Activated CD8-positive, alpha-beta memory T cell treated with anti-CD3 and anti-CD28 coated beads, Interleukin-2, amount 10 ng/mL, durations not matched to agents 7 days and 5 days (primary cell): Measurements from ENCODE around the gene DDX51. TPM values are rescaled to one million over a fixed set of nuclear protein-coding genes. Genes with fewer than 3 reads are reported as not detected.

Experiments used
- ATAC-seq: fragments of 150-1000 bp; cut with Tn5 transposase; one replicate; pipeline ENCODE4 v1.10.0; 2021; ENCODE audit warnings: moderate library complexity
- CTCF ChIA-PET: fragments of 350-600 bp; sonication (Branson Sonifier 250); formaldehyde crosslinking; loops from one replicate; lab custom pipeline; 2021; ENCODE audit warnings: antibody characterized with exemption; lab: Charles Lee
- DNase-seq: peaks from one replicate; pipeline ENCODE4 v3.0.0-alpha.2; 2020
- H3K27ac Mint-ChIP-seq: one replicate; pipeline ENCODE4 v1.8.0; 2021; ENCODE audit warnings: mild to moderate bottlenecking, mixed read lengths
- H3K27me3 Mint-ChIP-seq: one replicate; pipeline ENCODE4 v1.8.0; 2021; ENCODE audit warnings: mixed read lengths
- H3K36me3 Mint-ChIP-seq: one replicate; pipeline ENCODE4 v1.8.0; 2021; ENCODE audit warnings: mild to moderate bottlenecking, mixed read lengths
- H3K4me1 Mint-ChIP-seq: one replicate; pipeline ENCODE4 v1.8.0; 2021; ENCODE audit warnings: mixed read lengths
- H3K4me3 Mint-ChIP-seq: one replicate; pipeline ENCODE4 v1.8.0; 2021; ENCODE audit warnings: mild to moderate bottlenecking, moderate library complexity, mixed read lengths
- H3K9me3 Mint-ChIP-seq: one replicate; pipeline ENCODE4 v1.8.0; 2022; ENCODE audit warnings: low read depth, mixed read lengths
- total RNA-seq, 2 experiments: library from RNA; stranded (reverse); gene quantifications; one replicate each; pipeline ENCODE4 v1.2.3, GENCODE V29; 2021

The DDX51 gene
- total RNA-seq, 2 experiments from 2014 or later, result 24.4 to 30.5 TPM

DNA sequence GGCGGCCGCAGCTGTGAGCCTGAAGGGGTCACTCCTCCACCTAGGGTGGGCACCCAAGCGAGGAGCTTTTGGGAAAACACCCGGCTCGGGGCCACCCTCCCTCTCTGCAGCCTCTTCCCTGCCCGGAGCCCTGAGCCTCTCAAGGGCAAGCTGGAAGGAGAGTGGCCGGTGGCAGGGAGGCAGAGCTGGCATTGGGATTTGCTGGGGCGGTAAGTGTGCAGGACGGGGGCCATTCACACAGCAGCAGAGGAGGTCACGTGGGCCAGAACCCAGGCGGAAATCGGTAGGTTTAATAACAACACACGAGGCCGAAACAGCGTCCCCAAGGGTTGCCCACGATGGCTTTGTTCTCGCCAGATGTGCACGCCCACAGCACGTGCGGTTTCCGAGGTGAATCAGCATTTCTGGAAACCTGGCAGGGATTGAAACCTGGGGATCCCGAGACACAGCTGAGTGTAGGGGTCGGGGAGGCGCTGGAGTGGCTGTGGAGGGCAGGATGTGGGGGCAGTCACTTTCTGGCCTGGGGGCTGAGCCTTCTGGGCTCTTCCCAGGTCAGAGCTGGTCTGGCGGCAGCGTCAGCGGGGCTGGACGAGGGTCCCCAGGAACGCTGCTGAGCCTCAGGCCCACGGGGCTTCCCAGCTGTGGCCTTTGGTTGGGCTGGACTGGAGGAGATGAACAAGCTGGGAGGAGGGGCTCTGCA, 23.6 kb upstream of the DDX51 start:
- Mint-ChIP-seq H3K4me3 (no peak overlapping the region), H3K9me3 (peaks cover 7% of the 10 kb centered on the region), H3K27me3 (peaks cover 7% of the 10 kb centered on the region), H3K36me3 (no peaks in the 10 kb centered on the region), H3K27ac (no peak overlapping the region), H3K4me1 (peaks cover 13% of the 10 kb centered on the region)
- CTCF ChIA-PET, result interaction anchor here (1.5 to 1.8 kb wide), 2 partner anchors 14 to 22 kb away, joined by 3 to 4 read pairs; no protein-coding TSS in a partner anchor
- ATAC-seq (no peak), DNase-seq (no peak)

DNA sequence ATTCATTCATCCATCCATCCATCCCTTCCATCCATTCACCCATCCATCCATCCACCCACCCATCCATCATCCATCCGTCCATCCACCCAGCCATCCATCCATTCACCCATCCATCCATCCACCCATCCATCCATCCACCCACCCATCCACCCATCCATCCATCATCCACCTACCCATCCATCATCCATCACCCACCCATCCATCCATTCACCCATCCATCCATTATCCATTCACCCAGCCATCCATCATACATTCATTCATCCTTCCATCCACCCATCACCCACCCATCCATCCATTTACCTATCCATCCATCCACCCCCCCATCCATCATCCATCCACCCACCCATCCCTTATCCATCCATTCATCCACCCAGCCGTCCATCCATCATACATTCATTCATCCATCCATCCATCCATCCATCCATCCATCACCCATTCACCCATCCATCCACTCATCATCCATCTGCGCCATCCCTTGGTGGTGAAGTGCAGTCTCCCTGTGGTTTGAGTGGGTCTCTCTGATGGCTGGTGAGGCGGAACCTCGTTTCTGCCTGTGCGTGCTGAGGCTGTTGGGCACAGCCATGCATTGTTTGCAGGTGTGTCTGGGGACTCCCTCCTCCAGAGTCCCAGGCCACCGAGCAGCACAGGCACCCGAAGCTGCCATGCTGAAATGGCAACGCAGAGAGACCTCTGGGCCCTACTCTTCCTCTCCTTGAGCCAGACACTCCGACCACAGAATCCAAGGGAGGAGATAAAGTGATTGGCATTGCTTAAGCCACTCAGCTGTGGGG, 22.9 kb upstream of the DDX51 start:
- ATAC-seq, result no peak
- peaks cover 9% of the 10 kb centered on the region for H3K4me1 Mint-ChIP-seq
- CTCF ChIA-PET, result interaction anchor here (1.5 to 1.8 kb wide), 2 partner anchors 13 to 22 kb away, joined by 3 to 4 read pairs; no protein-coding TSS in a partner anchor
- no peak overlapping the region for H3K4me3 Mint-ChIP-seq
- H3K27me3 Mint-ChIP-seq, result peaks cover 3% of the 10 kb centered on the region
- peaks cover 7% of the 10 kb centered on the region for H3K9me3 Mint-ChIP-seq
- H3K27ac Mint-ChIP-seq, result no peak overlapping the region
- no peak for DNase-seq
- no peaks in the 10 kb centered on the region for H3K36me3 Mint-ChIP-seq

DNA sequence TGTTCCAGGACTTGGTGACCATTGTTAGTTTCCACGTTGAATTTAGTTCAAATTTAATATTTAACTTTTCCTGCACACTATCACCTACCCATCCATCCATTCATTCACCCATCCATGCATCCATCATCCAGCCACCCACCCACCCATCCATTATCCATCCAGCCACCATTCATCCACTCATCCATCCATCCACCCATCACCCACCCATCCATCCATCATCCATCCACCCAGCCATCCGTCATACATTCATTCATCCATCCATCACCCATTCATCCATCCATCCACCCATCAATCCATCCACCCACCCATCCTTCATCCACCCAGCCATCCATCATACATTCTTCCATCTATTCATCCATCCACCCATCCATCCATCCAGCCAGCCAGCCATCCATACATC, 22.0 kb upstream of the DDX51 start:
- no peak overlapping the region for H3K4me3 Mint-ChIP-seq
- H3K27ac Mint-ChIP-seq, result no peak overlapping the region
- peaks cover 3% of the 10 kb centered on the region for H3K27me3 Mint-ChIP-seq
- no peaks in the 10 kb centered on the region for H3K36me3 Mint-ChIP-seq
- CTCF ChIA-PET, result no interaction called here
- H3K9me3 Mint-ChIP-seq, result peaks cover 7% of the 10 kb centered on the region
- DNase-seq (no peak), ATAC-seq (no peak)
- peaks cover 9% of the 10 kb centered on the region for H3K4me1 Mint-ChIP-seq

DNA sequence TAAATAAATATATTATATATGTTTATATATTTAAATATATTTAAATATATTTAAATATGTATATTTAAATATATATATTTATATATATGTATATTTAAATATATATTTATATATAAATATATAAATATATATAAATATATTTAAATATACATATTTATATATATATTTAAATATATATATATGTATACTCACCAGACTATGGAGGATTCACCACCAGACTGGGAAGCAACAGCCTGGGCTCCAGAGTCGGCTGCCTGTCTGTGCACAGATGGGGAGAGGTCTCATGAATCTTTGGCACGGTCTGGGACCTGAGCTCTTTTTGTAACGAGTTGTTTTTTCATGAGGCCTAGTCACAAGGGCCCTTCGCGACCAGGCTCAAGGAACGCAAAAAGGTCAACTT, 21.5 kb upstream of the DDX51 start:
- no peak for ATAC-seq

DNA sequence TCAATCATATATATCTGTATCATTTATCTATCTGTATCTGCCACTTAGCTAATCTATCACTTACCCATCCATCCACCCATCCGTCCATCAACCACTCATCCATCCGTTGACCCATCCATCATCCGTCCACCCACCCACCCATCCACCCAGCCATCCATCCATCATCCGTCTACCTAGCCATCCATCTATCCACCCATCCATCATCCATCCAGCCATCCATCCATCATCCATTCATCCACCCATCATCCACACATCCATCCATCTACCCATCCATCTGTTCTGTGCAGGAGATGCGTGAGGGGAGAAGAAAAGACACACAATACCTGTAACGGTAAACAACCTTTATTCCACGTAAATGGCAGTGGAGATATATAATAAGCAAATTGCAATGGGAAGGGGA, 20.3 kb upstream of the DDX51 start:
- no peak overlapping the region for H3K27ac Mint-ChIP-seq
- H3K27me3 Mint-ChIP-seq, result peaks cover 3% of the 10 kb centered on the region
- CTCF ChIA-PET, result no interaction called here
- peaks cover 9% of the 10 kb centered on the region for H3K4me1 Mint-ChIP-seq
- H3K36me3 Mint-ChIP-seq, result no peaks in the 10 kb centered on the region
- H3K9me3 Mint-ChIP-seq, result peaks cover 7% of the 10 kb centered on the region
- no peak overlapping the region for H3K4me3 Mint-ChIP-seq
- ATAC-seq (no peak), DNase-seq (no peak)

More for the DNA sequence above, 21.5 kb upstream of the DDX51 start:
- Mint-ChIP-seq H3K4me3 (no peak overlapping the region), H3K9me3 (peaks cover 7% of the 10 kb centered on the region), H3K27me3 (peaks cover 3% of the 10 kb centered on the region), H3K4me1 (peaks cover 9% of the 10 kb centered on the region), H3K36me3 (no peaks in the 10 kb centered on the region), H3K27ac (no peak overlapping the region)
- CTCF ChIA-PET, result no interaction called here
- DNase-seq, result no peak

DNA sequence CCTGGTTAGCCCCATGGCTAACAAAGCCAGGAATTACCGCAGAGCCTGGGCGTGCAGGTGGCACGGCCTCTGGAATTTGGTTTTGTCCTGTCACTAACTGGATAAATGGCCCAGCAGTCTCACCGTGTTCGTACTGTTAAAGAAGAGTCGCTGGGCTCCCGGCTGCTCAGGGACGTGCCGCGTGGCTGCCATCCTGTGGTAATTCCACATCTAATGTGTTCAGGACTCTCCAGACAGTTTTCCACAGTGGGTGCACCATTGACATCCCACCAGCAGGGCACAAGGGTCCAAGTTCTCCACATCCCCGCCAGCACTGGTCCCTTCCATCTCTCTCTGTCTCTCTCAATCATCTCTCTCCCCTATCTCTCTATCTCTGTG, 19.8 kb upstream of the DDX51 start:
- Mint-ChIP-seq H3K4me3 (no peak overlapping the region), H3K9me3 (peaks cover 7% of the 10 kb centered on the region), H3K36me3 (no peaks in the 10 kb centered on the region), H3K27ac (no peak overlapping the region), H3K27me3 (peaks cover 3% of the 10 kb centered on the region), H3K4me1 (peaks cover 9% of the 10 kb centered on the region)
- DNase-seq (no peak), ATAC-seq (no peak)
- CTCF ChIA-PET, result no interaction called here

DNA sequence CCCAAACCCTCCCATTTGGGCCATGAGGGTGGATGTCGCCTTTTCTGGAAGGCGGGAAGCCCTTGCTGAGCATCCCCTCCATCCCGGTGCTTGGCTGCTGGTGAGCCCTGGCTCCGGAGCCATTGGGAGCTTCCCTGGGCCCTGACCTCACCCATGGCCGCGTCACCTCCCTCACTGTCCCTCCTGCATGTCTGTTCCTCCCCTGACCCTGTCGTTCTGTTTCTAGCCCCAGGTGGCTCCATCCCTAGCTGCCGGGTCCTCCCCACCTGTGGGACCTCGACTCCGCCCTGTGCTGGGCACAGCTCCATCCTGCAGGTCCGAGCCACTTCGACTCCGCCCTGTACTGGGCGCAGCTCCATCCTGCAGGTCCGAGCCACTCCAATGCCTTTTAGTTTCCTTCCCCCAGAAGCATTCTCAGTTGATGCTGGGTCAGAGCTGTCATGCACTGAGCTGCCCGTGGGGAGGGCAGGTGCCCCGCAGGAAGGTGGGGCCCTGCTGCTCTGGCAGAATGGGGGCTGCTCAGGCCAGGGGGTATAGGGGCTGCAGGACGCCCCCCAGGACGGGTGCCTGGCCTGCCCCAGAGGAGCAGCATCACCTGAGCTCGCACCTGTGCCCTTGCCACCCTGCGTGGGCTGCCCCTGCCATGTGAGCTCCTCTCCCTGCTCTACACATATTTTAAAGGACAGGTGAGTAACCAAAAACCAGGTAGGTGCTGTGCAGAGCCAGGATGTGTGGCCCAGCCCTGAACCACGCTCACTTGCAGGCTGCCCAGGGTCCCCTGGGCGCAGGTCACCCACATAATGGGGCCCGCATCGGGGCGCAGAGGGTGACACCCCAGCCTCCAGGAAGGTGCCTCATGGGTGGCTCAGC, 19.2 kb upstream of the DDX51 start:
- peaks cover 3% of the 10 kb centered on the region for H3K27me3 Mint-ChIP-seq
- peaks cover 7% of the 10 kb centered on the region for H3K9me3 Mint-ChIP-seq
- H3K27ac Mint-ChIP-seq, result no peak overlapping the region
- DNase-seq (no peak), ATAC-seq (peak; percentile 21)
- peaks cover 9% of the 10 kb centered on the region for H3K4me1 Mint-ChIP-seq
- no peak overlapping the region for H3K4me3 Mint-ChIP-seq
- no peaks in the 10 kb centered on the region for H3K36me3 Mint-ChIP-seq
- CTCF ChIA-PET, result interaction anchor here (0.9 to 1.3 kb wide), 2 partner anchors 8 to 9 kb away, joined by 3 to 9 read pairs; no protein-coding TSS in a partner anchor

DNA sequence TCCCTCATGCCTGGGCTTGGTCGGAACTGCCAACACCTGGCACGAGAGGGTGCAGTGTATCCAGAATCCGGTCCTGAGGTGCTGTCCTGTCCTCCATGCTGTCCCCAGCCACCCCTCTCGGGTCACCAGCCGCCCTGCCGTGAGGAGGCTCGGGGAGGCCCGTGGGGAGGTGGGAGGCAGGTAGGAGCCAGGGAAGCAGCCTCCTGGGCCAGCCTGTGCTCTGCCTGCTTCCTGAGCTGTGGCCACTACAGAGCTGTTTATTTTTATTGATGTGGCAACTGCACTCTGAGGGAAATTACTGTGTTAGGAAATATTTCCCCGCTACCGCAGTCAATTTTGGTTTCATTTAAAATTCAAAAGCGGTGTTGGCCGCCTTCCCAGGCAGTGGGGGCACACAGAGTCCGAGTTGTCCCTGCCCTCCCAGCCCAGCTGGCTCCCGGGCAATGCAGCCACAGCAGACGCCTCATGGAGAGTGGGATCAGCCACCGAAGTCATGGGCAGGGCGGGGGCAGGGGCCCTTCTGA, 18.5 kb upstream of the DDX51 start:
- Mint-ChIP-seq H3K36me3 (no peaks in the 10 kb centered on the region), H3K4me3 (no peak overlapping the region), H3K9me3 (peaks cover 7% of the 10 kb centered on the region), H3K4me1 (peaks cover 6% of the 10 kb centered on the region), H3K27me3 (peaks cover 3% of the 10 kb centered on the region), H3K27ac (no peak overlapping the region)
- DNase-seq (no peak), ATAC-seq (peak; percentile 43)
- CTCF ChIA-PET, result interaction anchor here (0.7 to 1.8 kb wide), 4 partner anchors 9 to 123 kb away, joined by 3 to 9 read pairs (median 3); no protein-coding TSS in a partner anchor

DNA sequence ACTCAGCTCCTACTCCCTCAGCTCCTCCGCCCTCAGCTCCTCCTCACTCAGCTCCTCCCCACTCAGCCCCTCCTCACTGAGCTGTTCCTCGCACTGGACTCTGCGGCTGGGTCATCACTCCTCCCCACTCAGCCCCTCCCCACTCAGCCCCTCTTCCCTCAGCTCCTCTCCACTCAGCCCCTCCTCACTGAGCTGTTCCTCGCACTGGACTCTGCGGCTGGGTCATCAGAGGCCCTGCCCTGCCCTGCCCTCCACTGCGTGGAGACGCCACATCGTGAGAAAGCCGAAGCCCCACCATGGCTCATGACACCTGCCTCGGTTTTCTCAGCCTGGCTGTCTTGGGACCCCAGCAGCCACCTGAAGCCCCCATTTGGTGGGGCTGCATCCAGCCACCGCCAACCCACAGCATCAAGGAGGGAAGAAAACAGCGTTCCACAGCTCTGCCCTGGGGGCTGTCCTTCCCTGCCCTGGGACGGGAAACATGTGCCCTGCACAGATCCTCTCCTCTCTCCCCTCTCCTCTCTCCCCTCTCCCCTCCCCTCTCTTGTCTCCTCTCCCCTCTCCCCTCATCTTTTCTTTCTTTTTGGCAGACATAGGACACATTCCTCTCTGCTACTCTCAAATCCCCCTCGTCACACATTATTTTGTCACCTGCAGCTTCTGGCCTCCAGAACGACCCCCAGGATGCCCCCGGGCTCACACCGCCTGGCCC, 17.8 kb upstream of the DDX51 start:
- H3K9me3 Mint-ChIP-seq, result peaks cover 4% of the 10 kb centered on the region

DNA sequence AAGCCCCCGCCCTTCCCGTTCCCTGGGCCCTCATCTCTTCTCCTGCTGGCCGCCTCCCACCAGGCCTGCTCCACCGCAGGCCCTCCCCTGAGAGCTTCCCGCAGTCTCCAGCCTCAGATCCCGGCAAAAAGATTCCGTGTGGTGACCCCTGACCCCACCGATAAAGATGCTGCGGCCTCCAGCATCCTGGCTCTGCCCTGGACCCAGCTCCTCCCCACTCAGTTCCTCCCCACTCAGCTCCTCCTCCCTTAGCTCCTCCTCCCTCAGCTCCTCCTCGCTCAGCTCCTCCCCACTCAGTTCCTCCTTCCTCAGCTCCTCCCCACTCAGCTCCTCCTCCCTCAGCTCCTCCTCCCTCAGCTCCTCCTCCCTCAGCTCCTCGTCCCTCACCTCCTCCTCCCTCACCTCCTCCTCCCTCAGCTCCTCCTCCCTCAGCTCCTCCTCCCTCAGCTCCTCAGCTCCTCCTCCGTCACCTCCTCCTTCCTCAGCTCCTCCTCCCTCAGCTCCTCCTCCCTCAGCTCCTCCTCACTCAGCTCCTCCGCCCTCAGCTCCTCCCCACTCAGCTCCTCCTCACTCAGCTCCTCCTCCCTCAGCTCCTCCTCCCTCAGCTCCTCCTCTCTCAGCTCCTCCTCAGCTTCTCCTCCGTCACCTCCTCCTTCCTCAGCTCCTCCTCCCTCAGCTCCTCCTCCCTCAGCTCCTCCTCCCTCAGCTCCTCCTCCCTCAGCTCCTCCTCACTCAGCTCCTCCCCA, 17.1 kb upstream of the DDX51 start:
- no peak for ATAC-seq
- CTCF ChIA-PET, result interaction anchor here (1.8 kb wide), 1 partner anchor 28 kb away, joined by 3 read pairs; no protein-coding TSS in a partner anchor
- H3K4me1 Mint-ChIP-seq, result peaks cover 6% of the 10 kb centered on the region
- DNase-seq, result no peak
- no peaks in the 10 kb centered on the region for H3K36me3 Mint-ChIP-seq
- H3K4me3 Mint-ChIP-seq, result no peak overlapping the region
- no peak overlapping the region for H3K27ac Mint-ChIP-seq
- peaks cover 2% of the 10 kb centered on the region for H3K9me3 Mint-ChIP-seq
- H3K27me3 Mint-ChIP-seq, result peaks cover 3% of the 10 kb centered on the region

More for the DNA sequence above, 17.8 kb upstream of the DDX51 start:
- Mint-ChIP-seq H3K27me3 (peaks cover 3% of the 10 kb centered on the region), H3K27ac (no peak overlapping the region), H3K4me3 (no peak overlapping the region), H3K36me3 (no peaks in the 10 kb centered on the region), H3K4me1 (peaks cover 6% of the 10 kb centered on the region)
- DNase-seq (no peak), ATAC-seq (no peak)
- CTCF ChIA-PET, result interaction anchor here (0.7 to 1.8 kb wide), 4 partner anchors 8 to 122 kb away, joined by 3 to 9 read pairs (median 3); no protein-coding TSS in a partner anchor

DNA sequence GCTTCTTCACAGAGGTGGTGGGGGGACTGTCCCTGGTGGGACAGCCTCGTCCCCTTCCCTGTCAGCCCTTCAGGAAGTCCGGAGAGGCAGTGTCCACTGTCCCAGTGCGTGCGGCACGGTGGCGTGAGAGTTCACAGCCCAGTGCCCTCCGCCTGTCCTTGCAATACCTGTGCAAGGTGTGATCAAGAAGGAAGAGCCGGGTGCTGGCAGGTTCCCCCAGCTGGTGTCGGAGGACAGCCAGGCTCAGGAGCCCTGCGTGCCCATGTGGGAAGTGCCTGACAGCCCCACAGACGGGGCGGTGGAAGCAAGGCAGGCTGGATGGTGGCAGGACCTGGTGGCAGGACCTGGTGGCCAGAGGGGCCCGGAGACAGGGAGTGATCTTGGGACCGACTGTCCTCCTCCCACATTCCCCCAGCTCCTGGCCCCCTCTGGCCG, 16.5 kb upstream of the DDX51 start:
- H3K4me1 Mint-ChIP-seq, result peaks cover 6% of the 10 kb centered on the region
- no peaks in the 10 kb centered on the region for H3K9me3 Mint-ChIP-seq
- no peak for ATAC-seq
- H3K27me3 Mint-ChIP-seq, result peaks cover 3% of the 10 kb centered on the region
- no peak overlapping the region for H3K27ac Mint-ChIP-seq
- CTCF ChIA-PET, result no interaction called here
- DNase-seq, result no peak
- H3K36me3 Mint-ChIP-seq, result no peaks in the 10 kb centered on the region
- no peak overlapping the region for H3K4me3 Mint-ChIP-seq

DNA sequence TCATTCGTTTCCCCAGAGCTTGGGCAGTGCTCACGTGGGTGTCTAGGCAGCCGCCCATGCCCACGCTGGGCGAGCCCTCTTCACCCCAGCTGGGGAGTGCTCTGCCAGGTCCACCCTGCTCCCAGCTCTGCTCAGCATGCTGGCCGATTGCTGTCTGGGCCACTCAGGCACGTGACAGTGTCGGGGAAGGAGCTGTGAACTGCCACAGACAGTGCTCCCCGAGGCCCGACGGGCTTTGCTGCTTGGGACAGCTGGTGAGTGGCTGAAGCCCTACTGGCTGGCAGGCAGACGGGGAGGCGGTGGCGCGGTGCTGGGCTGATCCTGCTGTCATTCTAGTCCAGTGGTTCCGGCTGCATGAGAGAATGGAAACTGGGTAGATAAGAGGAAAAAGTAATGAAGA, 15.9 kb upstream of the DDX51 start:
- no peaks in the 10 kb centered on the region for H3K9me3 Mint-ChIP-seq
- H3K4me1 Mint-ChIP-seq, result peaks cover 6% of the 10 kb centered on the region
- ATAC-seq (no peak), DNase-seq (no peak)
- H3K27me3 Mint-ChIP-seq, result peaks cover 3% of the 10 kb centered on the region
- H3K36me3 Mint-ChIP-seq, result no peaks in the 10 kb centered on the region
- CTCF ChIA-PET, result no interaction called here
- no peak overlapping the region for H3K27ac Mint-ChIP-seq
- H3K4me3 Mint-ChIP-seq, result no peak overlapping the region
